ENCODE measurements around the gene ADAMTS15. TPM values are rescaled to one million over a fixed set of nuclear protein-coding genes. Genes with fewer than 3 reads are reported as not detected.

Gene ADAMTS15
- total RNA-seq, 1 donor from 2014 or later = not detected

DNA sequence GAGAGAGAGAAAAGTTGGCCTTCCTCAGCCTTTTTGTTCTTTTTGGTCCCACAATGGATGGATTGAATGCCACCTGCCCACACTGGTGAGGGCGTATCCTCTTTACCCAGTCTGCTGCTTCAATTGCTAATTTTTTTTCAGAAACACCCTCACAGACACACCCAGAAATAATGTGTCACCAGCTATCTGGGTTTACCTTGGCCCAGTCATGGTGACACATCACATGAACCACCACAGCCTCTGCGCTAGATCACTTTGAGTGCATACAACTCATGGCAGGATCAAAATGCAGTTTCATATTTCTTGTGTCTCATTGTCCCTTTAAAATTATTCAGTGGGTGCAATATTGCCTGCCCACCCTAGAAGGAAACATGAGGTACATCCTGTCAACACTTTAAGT is 63.3 kb downstream of the ADAMTS15 start:
- H3K27ac Mint-ChIP-seq = no peak overlapping the region
- H3K4me1 Mint-ChIP-seq (ENCODE audit: low read depth) = no peaks in the 10 kb centered on the region
- intact Hi-C loops (cut with micrococcal nuclease) = no loop called here
- no peaks in the 10 kb centered on the region for H3K36me3 Mint-ChIP-seq (ENCODE audit: low read depth)
- no peak for DNase-seq (ENCODE audit: low spot score)
- H3K9me3 Mint-ChIP-seq = peaks cover 12% of the 10 kb centered on the region
- no peaks in the 10 kb centered on the region for H3K27me3 Mint-ChIP-seq (ENCODE audit: low read depth)
- H3K4me3 Mint-ChIP-seq (ENCODE audit: low read depth) = no peak overlapping the region

DNA sequence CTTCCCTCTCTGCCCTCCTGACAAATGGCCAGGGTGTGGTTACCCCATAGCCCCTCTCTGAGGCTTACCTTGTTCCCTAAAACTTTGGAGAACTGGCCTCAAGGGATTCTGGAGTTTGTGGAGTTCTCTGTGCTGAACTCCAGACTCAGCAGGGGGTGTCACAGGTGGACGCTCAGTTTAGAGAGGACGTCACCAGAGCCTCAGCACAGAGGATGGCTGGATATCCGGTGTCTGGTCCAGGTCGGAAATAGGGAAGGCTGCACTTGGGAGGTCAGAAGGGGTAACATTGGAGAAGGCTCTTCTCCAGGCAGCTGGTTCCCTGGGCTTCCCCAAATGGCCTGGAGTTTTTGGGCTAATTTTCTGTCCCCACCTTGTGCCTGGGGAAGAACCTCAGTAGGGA is 64.2 kb downstream of the ADAMTS15 start:
- Mint-ChIP-seq H3K4me1 (ENCODE audit: low read depth) (no peaks in the 10 kb centered on the region), H3K27me3 (ENCODE audit: low read depth) (no peaks in the 10 kb centered on the region), H3K9me3 (peaks cover 8% of the 10 kb centered on the region), H3K4me3 (ENCODE audit: low read depth) (no peak overlapping the region), H3K27ac (no peak overlapping the region), H3K36me3 (ENCODE audit: low read depth) (no peaks in the 10 kb centered on the region)
- DNase-seq (ENCODE audit: low spot score) = no peak
- intact Hi-C loops (cut with micrococcal nuclease) = no loop called here

DNA sequence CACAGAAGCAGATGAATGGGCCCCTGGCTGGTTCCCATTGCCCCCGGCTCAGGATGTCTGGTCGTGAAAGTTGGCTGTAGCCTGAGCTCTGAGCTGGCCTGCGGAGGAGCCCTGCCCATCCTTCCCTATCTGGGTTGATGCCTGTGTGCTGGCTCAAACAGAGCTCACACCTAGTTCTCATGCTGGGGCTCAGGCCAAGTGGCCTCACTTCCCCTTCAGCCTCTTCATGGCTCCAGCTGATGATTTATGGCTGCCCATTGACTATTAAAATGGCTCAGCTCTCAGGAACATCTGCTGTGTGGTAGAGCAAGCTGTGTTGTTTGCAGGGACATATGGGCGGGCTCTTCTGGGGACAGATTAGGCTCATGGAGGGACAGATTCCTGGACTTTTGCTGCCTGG is 64.7 kb downstream of the ADAMTS15 start:
- intact Hi-C loops (cut with micrococcal nuclease) = no loop called here
- Mint-ChIP-seq H3K4me3 (ENCODE audit: low read depth) (no peak overlapping the region), H3K4me1 (ENCODE audit: low read depth) (no peaks in the 10 kb centered on the region)

GRCh38 chr11:130514316-130514715 is 65.9 kb downstream of the ADAMTS15 start:
- no peak overlapping the region for H3K27ac Mint-ChIP-seq
- no peaks in the 10 kb centered on the region for H3K36me3 Mint-ChIP-seq (ENCODE audit: low read depth)
- H3K4me3 Mint-ChIP-seq (ENCODE audit: low read depth) = no peak overlapping the region
- H3K27me3 Mint-ChIP-seq (ENCODE audit: low read depth) = no peaks in the 10 kb centered on the region
- no peaks in the 10 kb centered on the region for H3K9me3 Mint-ChIP-seq
- no peak for DNase-seq (ENCODE audit: low spot score)
- intact Hi-C loops (cut with micrococcal nuclease) = no loop called here
- H3K4me1 Mint-ChIP-seq (ENCODE audit: low read depth) = no peaks in the 10 kb centered on the region

More for the DNA sequence above, 64.7 kb downstream of the ADAMTS15 start:
- Mint-ChIP-seq H3K27ac (no peak overlapping the region), H3K27me3 (ENCODE audit: low read depth) (no peaks in the 10 kb centered on the region), H3K36me3 (ENCODE audit: low read depth) (no peaks in the 10 kb centered on the region), H3K9me3 (peaks cover 3% of the 10 kb centered on the region)
- DNase-seq (ENCODE audit: low spot score) = no peak

DNA sequence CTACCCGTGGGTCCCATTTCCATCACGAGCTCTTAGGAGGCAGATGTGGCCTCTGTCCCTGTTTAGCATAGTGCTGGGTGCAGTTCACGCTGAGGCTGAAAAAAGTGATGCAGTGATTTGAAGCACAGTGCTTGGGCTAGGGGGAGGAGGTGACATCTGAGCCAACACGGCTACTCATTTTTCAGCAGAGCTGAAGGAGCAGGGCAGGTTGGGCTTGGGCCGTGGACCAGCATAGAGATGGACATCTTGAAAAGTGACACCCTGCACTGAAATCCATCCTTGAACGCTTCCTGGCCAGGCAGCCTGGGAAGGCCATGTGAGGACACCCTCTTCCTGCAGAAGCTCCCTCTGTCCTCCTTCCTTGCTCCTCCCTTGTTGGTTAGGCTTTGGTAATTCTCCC is 66.4 kb downstream of the ADAMTS15 start:
- intact Hi-C loops (cut with micrococcal nuclease) = no loop called here
- H3K27me3 Mint-ChIP-seq (ENCODE audit: low read depth) = no peaks in the 10 kb centered on the region
- no peak for DNase-seq (ENCODE audit: low spot score)
- H3K4me3 Mint-ChIP-seq (ENCODE audit: low read depth) = no peak overlapping the region
- no peak overlapping the region for H3K27ac Mint-ChIP-seq
- no peaks in the 10 kb centered on the region for H3K36me3 Mint-ChIP-seq (ENCODE audit: low read depth)
- no peaks in the 10 kb centered on the region for H3K9me3 Mint-ChIP-seq
- no peaks in the 10 kb centered on the region for H3K4me1 Mint-ChIP-seq (ENCODE audit: low read depth)

- intact Hi-C loops (cut with micrococcal nuclease) = no loop called here
- Mint-ChIP-seq H3K27ac (no peak overlapping the region), H3K27me3 (ENCODE audit: low read depth) (no peaks in the 10 kb centered on the region), H3K4me1 (ENCODE audit: low read depth) (no peaks in the 10 kb centered on the region), H3K9me3 (no peaks in the 10 kb centered on the region), H3K36me3 (ENCODE audit: low read depth) (no peaks in the 10 kb centered on the region), H3K4me3 (ENCODE audit: low read depth) (no peak overlapping the region)
- no peak for DNase-seq (ENCODE audit: low spot score)
These were observed 67.5 kb downstream of the ADAMTS15 start for GRCh38 chr11:130515829-130516553.

- H3K4me3 Mint-ChIP-seq (ENCODE audit: low read depth) = no peak overlapping the region
- no peaks in the 10 kb centered on the region for H3K36me3 Mint-ChIP-seq (ENCODE audit: low read depth)
- no peaks in the 10 kb centered on the region for H3K9me3 Mint-ChIP-seq
- intact Hi-C loops (cut with micrococcal nuclease) = no loop called here
- H3K4me1 Mint-ChIP-seq (ENCODE audit: low read depth) = no peaks in the 10 kb centered on the region
- H3K27ac Mint-ChIP-seq = no peak overlapping the region
- H3K27me3 Mint-ChIP-seq (ENCODE audit: low read depth) = no peaks in the 10 kb centered on the region
- no peak for DNase-seq (ENCODE audit: low spot score)
These were observed 68.4 kb downstream of the ADAMTS15 start for GRCh38 chr11:130516554-130517505.

- intact Hi-C loops (cut with micrococcal nuclease) = no loop called here
- DNase-seq (ENCODE audit: low spot score) = no peak
- H3K4me3 Mint-ChIP-seq (ENCODE audit: low read depth) = no peak overlapping the region
- H3K9me3 Mint-ChIP-seq = no peaks in the 10 kb centered on the region
- no peaks in the 10 kb centered on the region for H3K36me3 Mint-ChIP-seq (ENCODE audit: low read depth)
- H3K27ac Mint-ChIP-seq = no peak overlapping the region
- H3K27me3 Mint-ChIP-seq (ENCODE audit: low read depth) = no peaks in the 10 kb centered on the region
- no peaks in the 10 kb centered on the region for H3K4me1 Mint-ChIP-seq (ENCODE audit: low read depth)
These were observed 69.8 kb downstream of the ADAMTS15 start for GRCh38 chr11:130518164-130518680.

DNA sequence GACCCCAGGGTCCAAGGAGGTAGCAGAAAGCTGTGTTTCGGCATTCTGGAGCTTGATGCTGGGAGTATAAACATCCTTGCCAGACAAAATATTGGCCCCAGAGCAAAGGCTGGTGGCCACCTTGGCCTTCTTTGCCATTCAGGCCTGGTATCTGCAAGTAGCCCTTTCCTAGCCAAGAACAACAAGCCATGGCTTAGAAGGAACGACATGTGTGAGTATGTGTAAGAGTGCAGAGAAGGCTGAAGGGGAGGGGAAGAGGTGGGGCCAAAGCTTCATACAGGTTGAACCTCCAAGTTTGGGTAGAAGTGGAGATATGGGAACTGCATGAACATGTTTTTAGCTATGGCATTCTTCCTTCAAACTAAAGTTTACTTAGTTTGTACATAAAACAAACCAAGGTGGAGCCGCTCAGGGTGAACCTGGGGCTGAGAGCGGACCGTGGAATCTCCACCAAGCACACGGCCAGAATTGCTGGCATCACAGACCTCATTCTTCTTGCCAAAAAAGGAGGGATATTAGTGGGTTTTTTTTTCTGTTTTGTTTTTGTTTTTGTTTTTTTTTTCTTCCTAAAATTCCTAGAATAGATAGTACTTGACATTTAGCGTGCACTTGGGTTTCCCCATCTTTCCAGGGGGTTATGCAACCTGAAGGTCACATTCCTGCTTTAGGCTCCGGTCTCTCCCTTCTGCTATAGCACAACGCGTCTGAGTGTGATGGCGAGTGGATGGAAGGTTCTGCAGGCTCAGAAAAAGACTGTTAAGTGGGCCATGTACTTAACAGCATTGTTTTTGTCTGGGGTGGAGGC is 70.9 kb downstream of the ADAMTS15 start:
- Mint-ChIP-seq H3K27ac (no peak overlapping the region), H3K27me3 (ENCODE audit: low read depth) (no peaks in the 10 kb centered on the region), H3K4me3 (ENCODE audit: low read depth) (no peak overlapping the region), H3K9me3 (no peaks in the 10 kb centered on the region), H3K4me1 (ENCODE audit: low read depth) (no peaks in the 10 kb centered on the region), H3K36me3 (ENCODE audit: low read depth) (no peaks in the 10 kb centered on the region)
- DNase-seq (ENCODE audit: low spot score) = no peak
- intact Hi-C loops (cut with micrococcal nuclease) = no loop called here

DNA sequence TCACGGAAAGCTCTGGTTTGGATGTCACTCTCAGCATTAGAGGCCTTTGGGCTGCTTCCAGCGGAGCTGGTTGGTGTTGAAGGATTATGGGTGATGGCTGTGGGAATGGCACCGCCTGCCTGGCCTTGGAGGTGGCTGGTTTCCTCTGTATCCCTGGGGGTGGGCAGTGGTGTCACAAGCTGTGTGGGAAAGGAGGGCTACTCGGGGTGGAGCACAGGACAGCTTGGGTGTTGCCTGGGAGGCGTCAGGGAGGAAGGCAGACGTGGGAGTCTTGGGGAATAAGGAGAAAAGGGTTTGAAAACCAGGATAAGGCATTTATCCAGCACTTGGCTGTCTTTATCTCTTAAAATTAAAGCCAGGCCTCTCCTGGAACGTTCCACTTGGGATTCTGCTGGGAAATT is 71.8 kb downstream of the ADAMTS15 start:
- Mint-ChIP-seq H3K4me1 (ENCODE audit: low read depth) (no peaks in the 10 kb centered on the region), H3K9me3 (no peaks in the 10 kb centered on the region), H3K27me3 (ENCODE audit: low read depth) (no peaks in the 10 kb centered on the region), H3K36me3 (ENCODE audit: low read depth) (no peaks in the 10 kb centered on the region), H3K27ac (no peak overlapping the region), H3K4me3 (ENCODE audit: low read depth) (no peak overlapping the region)
- intact Hi-C loops (cut with micrococcal nuclease) = no loop called here
- no peak for DNase-seq (ENCODE audit: low spot score)

DNA sequence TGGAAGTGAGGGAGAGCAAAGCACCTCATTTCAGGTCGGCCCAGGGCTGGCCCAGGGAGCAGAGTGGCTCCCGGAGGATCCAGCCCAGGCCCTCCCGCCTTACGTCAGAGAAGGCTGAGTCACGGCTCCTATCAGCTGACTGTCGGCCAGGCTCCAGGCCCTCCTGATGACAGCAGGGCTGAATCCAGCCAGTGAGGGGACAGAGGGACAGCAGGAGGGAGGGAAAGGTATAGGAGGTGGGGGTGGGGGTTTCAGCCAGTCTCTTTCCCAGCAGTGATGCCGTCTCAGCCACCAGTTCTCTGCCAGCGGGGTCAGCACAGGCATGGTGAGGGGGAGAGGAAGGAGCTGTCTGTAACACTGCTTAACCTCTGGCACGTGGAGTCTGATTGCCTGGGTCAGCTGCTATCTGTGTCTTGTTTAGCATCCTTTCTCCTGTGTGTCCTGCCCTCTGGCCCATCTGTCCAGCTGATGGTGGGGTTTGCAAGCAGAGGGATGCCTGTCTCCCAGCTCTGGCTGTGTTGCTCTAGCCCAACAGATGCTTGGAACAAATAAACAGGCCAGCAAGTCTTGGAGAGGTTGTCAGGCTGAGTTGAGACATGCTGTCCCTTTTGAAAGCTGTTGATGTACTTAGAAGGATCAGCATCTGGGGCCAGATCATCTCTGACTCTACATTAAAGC is 74.0 kb downstream of the ADAMTS15 start:
- H3K4me1 Mint-ChIP-seq (ENCODE audit: low read depth) = no peaks in the 10 kb centered on the region
- H3K4me3 Mint-ChIP-seq (ENCODE audit: low read depth) = no peak overlapping the region
- H3K27ac Mint-ChIP-seq = no peak overlapping the region
- H3K36me3 Mint-ChIP-seq (ENCODE audit: low read depth) = no peaks in the 10 kb centered on the region
- no peaks in the 10 kb centered on the region for H3K9me3 Mint-ChIP-seq
- intact Hi-C loops (cut with micrococcal nuclease) = no loop called here
- no peak for DNase-seq (ENCODE audit: low spot score)
- no peaks in the 10 kb centered on the region for H3K27me3 Mint-ChIP-seq (ENCODE audit: low read depth)

- no peaks in the 10 kb centered on the region for H3K27me3 Mint-ChIP-seq (ENCODE audit: low read depth)
- no peaks in the 10 kb centered on the region for H3K4me1 Mint-ChIP-seq (ENCODE audit: low read depth)
- H3K27ac Mint-ChIP-seq = no peak overlapping the region
- intact Hi-C loops (cut with micrococcal nuclease) = no loop called here
- no peak for DNase-seq (ENCODE audit: low spot score)
- no peak overlapping the region for H3K4me3 Mint-ChIP-seq (ENCODE audit: low read depth)
- no peaks in the 10 kb centered on the region for H3K9me3 Mint-ChIP-seq
- H3K36me3 Mint-ChIP-seq (ENCODE audit: low read depth) = no peaks in the 10 kb centered on the region
These were observed 74.7 kb downstream of the ADAMTS15 start for GRCh38 chr11:130523166-130523565.

Measured in activated T-helper 2 cell treated with anti-CD3 and anti-CD28 coated beads, Interferon-gamma antibody, Interleukin-2, Interleukin-4, amounts not matched to agents 10 μg/mL and 5 μg/mL and 100 μg/mL, durations not matched to agents 14 hours and 24 hours and 36 hours (primary cell).